Keratinocyte (primary cell): Measurements from ENCODE around the gene AP3M1.

Experiments
- CTCF ChIP-seq, 3 experiments: IDR thresholded peaks in 1 of 3; conservative IDR thresholded peaks in 1 of 3; optimal IDR thresholded peaks in 1 of 3; 2 replicates in 2 of 3; 3 replicates in 1 of 3; pipeline versions ENCODE3 to v1.5.1; 2011; ENCODE audit warnings: low read length in 3 of 3, mild to moderate bottlenecking in 3 of 3, moderate library complexity in 2 of 3, control low read depth in 1 of 3, inconsistent platforms in 1 of 3; ENCODE audit not compliant: insufficient read depth in 2 of 3; ENCODE audit errors: extremely low read depth in 1 of 3
- EZH2 ChIP-seq: IDR thresholded peaks from one replicate; pipeline ENCODE4 v1.6.1; 2012; ENCODE audit warnings: inconsistent platforms, mild to moderate bottlenecking, low read length, moderate library complexity

- no peak for TF ChIP-seq CTCF (optimal IDR thresholded peaks at IDR 0.05 in 1 of 3, IDR thresholded peaks at IDR 0.05 in 1 of 3, conservative IDR thresholded peaks at IDR 0.05 in 1 of 3; ENCODE audit: extremely low read depth in 1 of 3, insufficient read depth in 2 of 3, low read length in 3 of 3)
- TF ChIP-seq EZH2: no peak
Observed at GRCh38 chr10:74071157-74071556, 79.5 kb downstream of the AP3M1 start.
